Spleen (tissue), 11 donors: ENCODE data around the gene SUSD4. TPM values are rescaled to one million over a fixed set of nuclear protein-coding genes. Genes with fewer than 3 reads are reported as not detected.

ENCODE experiments used
- DNase-seq: peaks from one replicate; pipeline ENCODE4 v3.0.0-alpha.2; 2020
- H3K27ac ChIP-seq, 8 donors: fragments of 200-600 bp; sonication (generic) in 7 of 8; 1 replicate in 4 of 8; 2 replicates in 4 of 8; pipeline versions ENCODE4 v1.5.0 to v1.8.0; 2016 to 2021; ENCODE audit warnings: inconsistent platforms in 4 of 8, mild to moderate bottlenecking in 4 of 8, moderate library complexity in 1 of 8
- H3K27me3 ChIP-seq, 7 donors: fragments of 200-600 bp; sonication (generic) in 6 of 7; replicated peaks in 1 of 7; 1 replicate in 4 of 7; 2 replicates in 3 of 7; pipeline versions ENCODE4 v1.5.0 to v1.8.0; 2016 to 2021; ENCODE audit warnings: inconsistent platforms in 3 of 7, mild to moderate bottlenecking in 1 of 7
- H3K36me3 ChIP-seq, 6 donors: fragments of 200-600 bp; sonication (generic) in 5 of 6; 1 replicate in 4 of 6; 2 replicates in 2 of 6; pipeline versions ENCODE4 v1.5.0 to v1.8.0; 2016 to 2021; ENCODE audit warnings: inconsistent platforms in 2 of 6
- H3K4me1 ChIP-seq, 6 donors: fragments of 200-600 bp; sonication (generic) in 5 of 6; 1 replicate in 3 of 6; 2 replicates in 3 of 6; pipeline versions ENCODE4 v1.5.0 to v1.8.0; 2016 to 2021; ENCODE audit warnings: inconsistent platforms in 3 of 6
- H3K4me3 ChIP-seq, 8 donors: fragments of 200-600 bp; sonication (generic) in 7 of 8; 1 replicate in 4 of 8; 2 replicates in 4 of 8; pipeline versions ENCODE4 v1.5.0 to v1.8.0; 2016 to 2021; ENCODE audit warnings: inconsistent platforms in 4 of 8, mild to moderate bottlenecking in 4 of 8, moderate library complexity in 2 of 8
- H3K9me3 ChIP-seq, 8 donors: fragments of 200-600 bp; sonication (generic) in 7 of 8; 1 replicate in 4 of 8; 2 replicates in 4 of 8; pipeline versions ENCODE4 v1.5.0 to v1.8.0; 2016 to 2021; ENCODE audit warnings: inconsistent platforms in 4 of 8
- CTCF ChIP-seq, 11 experiments: fragments of 200-600 bp in 7 of 11; fragments of 450-650 bp in 4 of 11; sonication (generic) in 4 of 11; IDR thresholded peaks in 8 of 11; conservative IDR thresholded peaks in 3 of 11; 1 replicate in 7 of 11; 2 replicates in 4 of 11; pipeline versions ENCODE4 v1.4.0 to v1.8.0; 2016 to 2021; ENCODE audit warnings: antibody characterized with exemption in 11 of 11, inconsistent platforms in 4 of 11, mild to moderate bottlenecking in 1 of 11
- POLR2A ChIP-seq, 3 donors: fragments of 450-650 bp; IDR thresholded peaks; one replicate each; pipeline ENCODE4 v1.5.1; 2017; ENCODE audit warnings: antibody characterized with exemption in 3 of 3, mild to moderate bottlenecking in 1 of 3
- POLR2AphosphoS5 ChIP-seq, 3 donors: sonication (generic); formaldehyde crosslinking; IDR thresholded peaks; one replicate each; pipeline ENCODE4 v1.5.1; 2017; ENCODE audit warnings: antibody characterized with exemption in 3 of 3
- WGBS, 5 donors: extraction: QIAGEN DNeasy Blood & Tissue Kit in 3 of 5; methylation state at CpG; one replicate each; pipeline versions ENCODE4 v1.1.5 to v1.1.7; 2013 to 2018; 5-methylcytosine and 5-hydroxymethylcytosine counted together
- intact Hi-C: fragments of 100-400 bp; cut with DNase I; formaldehyde crosslinking; loops from one replicate; pipeline ENCODE4 v1.15.0; 2023; ENCODE audit warnings: low total_unique reads
- polyA plus RNA-seq, 3 donors: library from polyadenylated mRNA; stranded (reverse); fragments of 200-250 nt; gene quantifications; one replicate each; pipeline ENCODE4 v1.2.1, GENCODE V29; 2013
- total RNA-seq, 7 donors: library from RNA; depleted of rRNA in 3 of 7; stranded (reverse); fragments of >200 nt in 3 of 7; fragmentation: NEBNext Ultra II Directional in 4 of 7; extraction: Animal tissue kit (Norgen Biotek cat#: 25700) in 4 of 7; gene quantifications; one replicate each; pipeline versions ENCODE4 v1.1.0 to v1.2.1, GENCODE V29; 2016 to 2021
- donor health status: healthy with polysubstance abuse.
- donor health status: DM: no; HTN: no; CAD: no; lungs with moderate emphysema.
- donor health status: DM: no; HTN: no; CAD: no.
- donor health status: Bipolar disorder and iron deficiency.
- donor health status: healthy.
- donor health status: DM: no; HTN: no; CAD: no.
- donor health status: DM: yes; HTN: yes; CAD: no.

Gene SUSD4
- total and polyA plus RNA-seq, 10 donors, result 0.35 to 2.1 (median 0.69) TPM

GRCh38 chr1:223276029-223276428 is 87.9 kb downstream of the SUSD4 start:
- WGBS, 5 donors, result 73 to 87% (median 79%) methylated on average over 4 of the region's 4 CpGs
- Histone ChIP-seq H3K27ac (no peak overlapping the region), H3K27me3 (peaks cover 0 to 6% (median 0%) of the 10 kb centered on the region in 7 donors), H3K4me3 (no peak overlapping the region), H3K4me1 (no peaks in the 10 kb centered on the region), H3K9me3 (no peaks in the 10 kb centered on the region), H3K36me3 (no peaks in the 10 kb centered on the region)
- DNase-seq, result no peak
- intact Hi-C loops, result no loop called here
- no peak for TF ChIP-seq POLR2A (IDR thresholded peaks at IDR 0.05)
- no peak for TF ChIP-seq POLR2AphosphoS5 (IDR thresholded peaks at IDR 0.05)
- no peak for TF ChIP-seq CTCF (IDR thresholded peaks at IDR 0.05 in 8 of 11, conservative IDR thresholded peaks at IDR 0.05 in 3 of 11)

DNA sequence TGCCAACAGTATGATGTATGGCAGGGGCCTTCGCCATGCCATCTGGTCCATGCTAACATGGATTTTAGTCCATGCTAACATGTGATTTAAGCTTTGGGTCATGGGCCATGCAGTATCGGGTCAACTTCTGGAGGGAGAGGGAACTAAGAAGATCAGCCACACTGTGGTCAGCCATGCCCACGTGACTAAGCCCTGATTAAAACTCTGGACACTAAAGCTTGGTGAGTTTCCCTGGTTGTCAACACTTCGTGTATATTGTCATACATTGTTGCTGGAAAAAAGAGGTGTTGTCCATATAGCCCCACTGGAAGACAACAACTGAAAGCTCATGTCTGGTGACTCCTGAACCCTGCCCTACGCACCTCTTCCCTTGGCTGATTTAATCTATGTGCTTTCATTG is 90.5 kb downstream of the SUSD4 start:
- TF ChIP-seq POLR2A (IDR thresholded peaks at IDR 0.05), result no peak
- TF ChIP-seq CTCF (IDR thresholded peaks at IDR 0.05 in 8 of 11, conservative IDR thresholded peaks at IDR 0.05 in 3 of 11), result no peak
- TF ChIP-seq POLR2AphosphoS5 (IDR thresholded peaks at IDR 0.05), result no peak
- H3K27me3 ChIP-seq, result peaks cover 0 to 6% (median 0%) of the 10 kb centered on the region in 7 donors
- no peak overlapping the region for H3K4me3 ChIP-seq
- WGBS, 5 donors, result 67 to 95% (median 89%) methylated on average over 5 of the region's 5 CpGs
- H3K27ac ChIP-seq, result no peak overlapping the region
- no peak for DNase-seq
- H3K9me3 ChIP-seq, result no peaks in the 10 kb centered on the region
- intact Hi-C loops, result no loop called here
- H3K4me1 ChIP-seq, result no peaks in the 10 kb centered on the region
- H3K36me3 ChIP-seq, result no peaks in the 10 kb centered on the region

DNA sequence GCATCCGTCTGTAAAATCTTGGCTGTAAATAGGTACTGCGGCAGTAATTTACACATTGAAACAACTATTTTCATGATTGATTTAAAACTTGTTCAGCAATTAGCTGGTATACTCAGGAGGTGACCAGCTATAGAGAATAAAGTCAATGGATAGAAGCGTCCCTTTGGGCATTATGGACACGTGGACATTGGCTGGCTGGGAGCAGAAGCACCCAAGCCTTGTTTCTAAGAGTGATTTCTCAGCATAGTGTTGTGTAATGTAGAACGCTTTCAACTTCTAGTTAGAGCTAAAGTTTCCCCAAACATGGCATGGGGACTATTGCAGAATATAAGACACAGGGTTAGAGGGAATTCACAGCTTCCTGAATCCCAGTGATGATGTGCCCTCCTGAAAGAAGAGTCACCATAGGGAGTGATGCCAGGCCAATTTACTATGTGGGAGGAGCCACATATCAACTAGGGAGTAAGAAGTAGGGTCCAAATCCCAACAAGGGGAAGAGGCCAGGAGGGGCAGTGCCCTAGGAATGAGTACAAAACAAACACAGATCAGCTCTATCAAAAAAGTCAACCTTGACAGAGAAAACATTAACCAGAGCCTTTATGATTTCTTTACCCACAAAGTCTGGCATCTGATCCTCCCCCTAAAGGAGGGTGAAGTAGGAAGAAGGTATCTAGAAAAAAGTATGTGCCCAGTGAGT is 92.7 kb downstream of the SUSD4 start:
- Histone ChIP-seq H3K4me3 (no peak overlapping the region), H3K9me3 (no peaks in the 10 kb centered on the region), H3K36me3 (no peaks in the 10 kb centered on the region), H3K4me1 (no peaks in the 10 kb centered on the region), H3K27ac (no peak overlapping the region), H3K27me3 (peaks cover 0 to 9% (median 0%) of the 10 kb centered on the region in 7 donors)
- intact Hi-C loops, result no loop called here
- DNase-seq, result no peak
- 83 to 91% (median 86%) methylated on average over 5 of the region's 5 CpGs for WGBS, 5 donors
- TF ChIP-seq POLR2AphosphoS5 (IDR thresholded peaks at IDR 0.05), result no peak
- no peak for TF ChIP-seq POLR2A (IDR thresholded peaks at IDR 0.05)
- TF ChIP-seq CTCF (IDR thresholded peaks at IDR 0.05 in 8 of 11, conservative IDR thresholded peaks at IDR 0.05 in 3 of 11), result no peak

- intact Hi-C loops, result no loop called here
- Histone ChIP-seq H3K27me3 (peaks cover 0 to 9% (median 0%) of the 10 kb centered on the region in 7 donors), H3K36me3 (no peaks in the 10 kb centered on the region), H3K9me3 (no peaks in the 10 kb centered on the region), H3K4me3 (no peak overlapping the region), H3K4me1 (no peaks in the 10 kb centered on the region), H3K27ac (no peak overlapping the region)
- DNase-seq, result no peak
- 72 to 94% (median 82%) methylated on average over 4 to 5 of the region's 5 CpGs for WGBS, 5 donors
- TF ChIP-seq POLR2A (IDR thresholded peaks at IDR 0.05), result no peak
- no peak for TF ChIP-seq CTCF (IDR thresholded peaks at IDR 0.05 in 8 of 11, conservative IDR thresholded peaks at IDR 0.05 in 3 of 11)
- no peak for TF ChIP-seq POLR2AphosphoS5 (IDR thresholded peaks at IDR 0.05)
These were observed 93.8 kb downstream of the SUSD4 start for GRCh38 chr1:223270155-223270554.
